Neural progenitor cell (in vitro differentiated cells): ENCODE results near the gene ELP5. TPM values are rescaled to one million over a fixed set of nuclear protein-coding genes. Genes with fewer than 3 reads are reported as not detected.
A peak's percentile ranks its signal among the peaks of the same experiment; 100 is the strongest.

ENCODE experiments used
- DNase-seq: peaks from one replicate; pipeline ENCODE4 v3.0.0-alpha.2; 2016; ENCODE audit warnings: low spot score
- H2AFZ ChIP-seq: fragments of 200-600 bp; sonication (generic); replicated peaks from 2 replicates; pipeline ENCODE4 v1.6.1; 2016; ENCODE audit warnings: antibody characterized with exemption
- H3F3A ChIP-seq: fragments of 200-600 bp; sonication (generic); 2 replicates; pipeline ENCODE4 v1.6.1; 2016; ENCODE audit warnings: antibody characterized with exemption, low read depth
- H3K27ac ChIP-seq: fragments of 200-600 bp; sonication (generic); 2 replicates; pipeline ENCODE4 v1.5.1; 2016; ENCODE audit warnings: mild to moderate bottlenecking
- H3K27me3 ChIP-seq: fragments of 200-600 bp; sonication (generic); 2 replicates; pipeline ENCODE4 v1.6.1; 2016; ENCODE audit warnings: mild to moderate bottlenecking, moderate library complexity
- H3K36me3 ChIP-seq: fragments of 200-600 bp; sonication (generic); 2 replicates; pipeline ENCODE4 v1.5.1; 2016
- H3K4me1 ChIP-seq: fragments of 200-600 bp; sonication (generic); 2 replicates; pipeline ENCODE4 v1.6.1; 2016; ENCODE audit warnings: mixed run types
- H3K4me2 ChIP-seq: fragments of 200-600 bp; sonication (generic); 2 replicates; pipeline ENCODE4 v1.6.1; 2016
- H3K4me3 ChIP-seq: fragments of 200-600 bp; sonication (generic); 2 replicates; pipeline ENCODE4 v1.5.1; 2016
- H3K79me2 ChIP-seq: fragments of 200-600 bp; sonication (generic); 2 replicates; pipeline ENCODE4 v1.6.1; 2016; ENCODE audit warnings: low read depth
- H3K9ac ChIP-seq: fragments of 200-600 bp; sonication (generic); 2 replicates; pipeline ENCODE4 v1.6.1; 2016
- H3K9me3 ChIP-seq: fragments of 200-600 bp; sonication (generic); 2 replicates; pipeline ENCODE4 v1.5.1; 2016; ENCODE audit warnings: low read depth
- H4K20me1 ChIP-seq: fragments of 200-600 bp; sonication (generic); 2 replicates; pipeline ENCODE4 v1.6.1; 2016; ENCODE audit warnings: low read depth
- H3K27ac Mint-ChIP-seq: 3 replicates; pipeline ENCODE4 v1.8.0; 2021; ENCODE audit warnings: mixed read lengths
- H3K27me3 Mint-ChIP-seq: 2 replicates; pipeline ENCODE4 v1.8.0; 2022; ENCODE audit warnings: low read depth, mild to moderate bottlenecking, inconsistent platforms, moderate library complexity, mixed read lengths; ENCODE audit not compliant: insufficient read depth
- H3K36me3 Mint-ChIP-seq: 3 replicates; pipeline ENCODE4 v1.8.0; 2021; ENCODE audit warnings: mixed read lengths
- H3K4me1 Mint-ChIP-seq: 3 replicates; pipeline ENCODE4 v1.8.0; 2021; ENCODE audit warnings: mixed read lengths
- H3K4me3 Mint-ChIP-seq: 3 replicates; pipeline ENCODE4 v1.8.0; 2021; ENCODE audit warnings: mild to moderate bottlenecking, moderate library complexity, mixed read lengths
- H3K9me3 Mint-ChIP-seq: 3 replicates; pipeline ENCODE4 v1.8.0; 2020; ENCODE audit warnings: mixed read lengths
- CTCF ChIP-seq: fragments of 200-600 bp; sonication (generic); IDR thresholded peaks from 2 replicates; pipeline ENCODE4 v1.5.1; 2017; ENCODE audit warnings: antibody characterized with exemption, mild to moderate bottlenecking
- EZH2 ChIP-seq: fragments of 200-600 bp; sonication (generic); IDR thresholded peaks from 2 replicates; pipeline ENCODE4 v1.6.1; 2017; ENCODE audit warnings: antibody characterized with exemption, mild to moderate bottlenecking, moderate library complexity
- EZH2phosphoT487 ChIP-seq: fragments of 200-600 bp; sonication (generic); IDR thresholded peaks from 2 replicates; pipeline ENCODE4 v1.6.1; 2017; ENCODE audit warnings: antibody characterized with exemption
- total RNA-seq: library from RNA; depleted of rRNA; stranded (reverse); fragments of >200 nt; gene quantifications from 2 replicates; pipeline ENCODE4 v1.2.3, GENCODE V29; 2015; ENCODE audit warnings: low replicate concordance

The ELP5 gene
- total RNA-seq, 1 donor from 2014 or later = 17.5 TPM

GRCh38 chr17:7218166-7218565 lies 33.8 kb upstream of the ELP5 start:
- H3K9me3 Mint-ChIP-seq = no peaks in the 10 kb centered on the region
- Histone ChIP-seq H3K4me3 (peak overlapping the region; percentile 59), H3K9me3 (no peaks in the 10 kb centered on the region), H3K4me2 (peak overlapping the region; percentile 85), H3K9ac (no peak overlapping the region), H3K36me3 (no peaks in the 10 kb centered on the region), H3K79me2 (peaks cover 27% of the 10 kb centered on the region), H4K20me1 (peaks cover 34% of the 10 kb centered on the region), H3K27ac (no peak overlapping the region), H3K27me3 (no peaks in the 10 kb centered on the region), H3K4me1 (peaks cover 42% of the 10 kb centered on the region), H3F3A (peaks cover 84% of the 10 kb centered on the region), H2AFZ (no peak overlapping the region)
- no peak for DNase-seq
- H3K4me3 Mint-ChIP-seq = peak overlapping the region; percentile 92
- peaks cover 23% of the 10 kb centered on the region for H3K27me3 Mint-ChIP-seq
- peaks cover 15% of the 10 kb centered on the region for H3K36me3 Mint-ChIP-seq
- peaks cover 62% of the 10 kb centered on the region for H3K4me1 Mint-ChIP-seq
- TF ChIP-seq CTCF = no peak
- no peak for TF ChIP-seq EZH2phosphoT487
- H3K27ac Mint-ChIP-seq = peak overlapping the region; percentile 99

- no peak for TF ChIP-seq EZH2phosphoT487
- no peak for TF ChIP-seq CTCF
- TF ChIP-seq EZH2 = no peak
- H3K4me3 Mint-ChIP-seq = peak overlapping the region; percentile 92
- peaks cover 17% of the 10 kb centered on the region for H3K36me3 Mint-ChIP-seq
- DNase-seq = no peak
- Histone ChIP-seq H3K27me3 (no peaks in the 10 kb centered on the region), H3K9ac (no peak overlapping the region), H4K20me1 (peaks cover 38% of the 10 kb centered on the region), H3K4me3 (no peak overlapping the region), H3K27ac (no peak overlapping the region), H3K4me1 (peaks cover 37% of the 10 kb centered on the region), H3K36me3 (no peaks in the 10 kb centered on the region), H3F3A (peaks cover 84% of the 10 kb centered on the region), H3K9me3 (no peaks in the 10 kb centered on the region), H2AFZ (peak overlapping the region; percentile 23), H3K79me2 (peaks cover 22% of the 10 kb centered on the region), H3K4me2 (peak overlapping the region; percentile 85)
- H3K27me3 Mint-ChIP-seq = peaks cover 19% of the 10 kb centered on the region
- H3K9me3 Mint-ChIP-seq = no peaks in the 10 kb centered on the region
- peaks cover 57% of the 10 kb centered on the region for H3K4me1 Mint-ChIP-seq
- peak overlapping the region; percentile 99 for H3K27ac Mint-ChIP-seq
These were observed 33.3 kb upstream of the ELP5 start for GRCh38 chr17:7218758-7219157.

- Mint-ChIP-seq H3K27me3 (peaks cover 18% of the 10 kb centered on the region), H3K4me3 (peak overlapping the region; percentile 92), H3K27ac (peak overlapping the region; percentile 99), H3K36me3 (peaks cover 20% of the 10 kb centered on the region), H3K4me1 (peaks cover 56% of the 10 kb centered on the region), H3K9me3 (no peaks in the 10 kb centered on the region)
- Histone ChIP-seq H3K4me2 (peak overlapping the region; percentile 85), H3K9me3 (no peaks in the 10 kb centered on the region), H3K27ac (no peak overlapping the region), H3K27me3 (no peaks in the 10 kb centered on the region), H3K4me3 (peak overlapping the region; percentile 94), H3K79me2 (peaks cover 22% of the 10 kb centered on the region), H3K9ac (no peak overlapping the region), H3K4me1 (peaks cover 37% of the 10 kb centered on the region), H3K36me3 (no peaks in the 10 kb centered on the region), H2AFZ (peak overlapping the region; percentile 59), H4K20me1 (peaks cover 38% of the 10 kb centered on the region), H3F3A (peaks cover 81% of the 10 kb centered on the region)
- TF ChIP-seq CTCF = no peak
- no peak for TF ChIP-seq EZH2
- no peak for TF ChIP-seq EZH2phosphoT487
- DNase-seq = no peak
These were observed 32.7 kb upstream of the ELP5 start for GRCh38 chr17:7219229-7219811.
